Cerebellar cortex (tissue), 1 donor: ENCODE measurements around the gene SERPINA9.
"Not testable (repeated sequence)": the region's sequence is repeated elsewhere in the genome, so short reads cannot be mapped to it uniquely, and the experiment has no call there.

Experiments
- DNase-seq: peaks from one replicate; pipeline ENCODE4 v3.0.0-alpha.2; 2015; ENCODE audit warnings: low spot score

Gene SERPINA9

GRCh38 chr14:94485944-94486841 is 10.2 kb upstream of the SERPINA9 start:
- peak; percentile 16 for DNase-seq

GRCh38 chr14:94484481-94484880 is 8.5 kb upstream of the SERPINA9 start:
- no peak for DNase-seq

GRCh38 chr14:94483729-94484275 is 7.8 kb upstream of the SERPINA9 start:
- DNase-seq: no peak

GRCh38 chr14:94483071-94483451 is 7.1 kb upstream of the SERPINA9 start:
- DNase-seq: no peak

GRCh38 chr14:94482132-94483070 is 6.4 kb upstream of the SERPINA9 start:
- DNase-seq: not testable (repeated sequence)

GRCh38 chr14:94481468-94482131 is 5.6 kb upstream of the SERPINA9 start:
- no peak for DNase-seq

- no peak for DNase-seq
Observed at GRCh38 chr14:94480809-94481208, 4.8 kb upstream of the SERPINA9 start.

- DNase-seq: no peak
Observed at GRCh38 chr14:94478420-94478819, 2.4 kb upstream of the SERPINA9 start.

- DNase-seq: no peak
Observed at GRCh38 chr14:94474581-94475031, 1.4 kb downstream of the SERPINA9 start.

- DNase-seq: no peak
Observed at GRCh38 chr14:94473666-94474410, 2.2 kb downstream of the SERPINA9 start.

- DNase-seq: no peak
Observed at GRCh38 chr14:94472842-94473241, 3.2 kb downstream of the SERPINA9 start.

- no peak for DNase-seq
Observed at GRCh38 chr14:94471045-94471444, 5.0 kb downstream of the SERPINA9 start.

GRCh38 chr14:94470311-94470710 is 5.7 kb downstream of the SERPINA9 start:
- no peak for DNase-seq

GRCh38 chr14:94469261-94469660 is 6.7 kb downstream of the SERPINA9 start:
- DNase-seq: no peak

- no peak for DNase-seq
Observed at GRCh38 chr14:94467728-94468520, 8.1 kb downstream of the SERPINA9 start.

GRCh38 chr14:94466706-94467370 is 9.2 kb downstream of the SERPINA9 start:
- no peak for DNase-seq

- DNase-seq: no peak
Observed at GRCh38 chr14:94465042-94465441, 11.0 kb downstream of the SERPINA9 start.

GRCh38 chr14:94464290-94464689 is 11.7 kb downstream of the SERPINA9 start:
- no peak for DNase-seq

- DNase-seq: no peak
Observed at GRCh38 chr14:94462763-94463572, 13.0 kb downstream of the SERPINA9 start.
